ENCODE data around the gene KSR2. TPM values are rescaled to one million over a fixed set of nuclear protein-coding genes. Genes with fewer than 3 reads are reported as not detected.
"Not testable (repeated sequence)": the region's sequence is repeated elsewhere in the genome, so short reads cannot be mapped to it uniquely, and the experiment has no call there.

The KSR2 gene
- total RNA-seq, 1 experiment from 2014 or later, result 1.3 TPM

- no peaks in the 10 kb centered on the region for H3K9me3 ChIP-seq (ENCODE audit: control insufficient read depth, low read depth, low read length)
- H2AK5ac ChIP-seq (ENCODE audit: insufficient read length, low read length), result no peak overlapping the region
- H3K79me2 ChIP-seq (ENCODE audit: insufficient read depth, low read length), result no peaks in the 10 kb centered on the region
- H3K4me1 ChIP-seq (ENCODE audit: insufficient read depth, low read length), result no peaks in the 10 kb centered on the region; the same call in 1 of the 2 replicates
- H3K4me3 Mint-ChIP-seq, result no peak overlapping the region
- H3K79me1 ChIP-seq (ENCODE audit: insufficient read depth, low read depth, low read length, poor library complexity, severe bottlenecking), result no peaks in the 10 kb centered on the region
- no peak overlapping the region for H3K14ac ChIP-seq (ENCODE audit: insufficient read depth, low read length)
- no peak overlapping the region for H2BK15ac ChIP-seq (ENCODE audit: low read depth, low read length)
- H4K5ac ChIP-seq (ENCODE audit: insufficient read length, low read depth, low read length), result no peak overlapping the region
- no peak overlapping the region for H2BK20ac ChIP-seq (ENCODE audit: low read depth, low read length, poor library complexity, severe bottlenecking)
- peaks cover 6 to 8% of the 10 kb centered on the region in 2 experiments; a peak in 2 of 4 replicates for H3K4me1 Mint-ChIP-seq
- H3K4me2 ChIP-seq (ENCODE audit: insufficient read depth, insufficient read length, low read length), result no peak overlapping the region
- H4K20me1 ChIP-seq (ENCODE audit: control insufficient read depth, insufficient read depth, insufficient read length), result no peaks in the 10 kb centered on the region
- H3K27ac Mint-ChIP-seq, result no peak overlapping the region
- H3K9ac ChIP-seq (ENCODE audit: extremely low read depth, insufficient read length, low read length), result no peak overlapping the region
- H2AFZ ChIP-seq (ENCODE audit: low read length), result no peak overlapping the region
- no peak overlapping the region for H3K56ac ChIP-seq (ENCODE audit: insufficient read length, low read depth, low read length)
- no peak overlapping the region for H2BK12ac ChIP-seq (ENCODE audit: insufficient read length, low read depth, low read length)
- no peak overlapping the region for H3K18ac ChIP-seq (ENCODE audit: insufficient read length, low read depth, low read length)
- no peak overlapping the region for H4K91ac ChIP-seq (ENCODE audit: insufficient read length, low read depth, low read length)
- H3K4ac ChIP-seq (ENCODE audit: low read depth, low read length), result no peak overlapping the region
- no peak for DNase-seq
- no peak overlapping the region for H3T11ph ChIP-seq (ENCODE audit: low read length)
- H3K36me3 Mint-ChIP-seq (ENCODE audit: insufficient read depth in 1 of 3, low read depth in 3 of 3), result peaks cover 0 to 1% (median 0%) of the 10 kb centered on the region in 3 experiments; a peak in 2 of 7 replicates
- peaks cover 0 to 2% of the 10 kb centered on the region in 2 experiments; a peak in 2 of 5 replicates for H3K9me3 Mint-ChIP-seq
- no peak overlapping the region for H4K8ac ChIP-seq (replicated peaks; ENCODE audit: insufficient read length, low read depth, low read length)
- H3K27me3 ChIP-seq (ENCODE audit: insufficient read depth, low read length), result no peaks in the 10 kb centered on the region
- H3K27ac ChIP-seq (ENCODE audit: insufficient read length, low read depth, low read length), result no peak overlapping the region
- WGBS (ENCODE audit: extremely low coverage, insufficient read length, low lambda C conversion rate), result no CpG with 5 or more reads among the region's 6 CpGs
- H3K23ac ChIP-seq (ENCODE audit: insufficient read length, low read depth, low read length), result no peak overlapping the region
- no peak overlapping the region for H2BK120ac ChIP-seq (ENCODE audit: low read depth, low read length, poor library complexity, severe bottlenecking)
- no peaks in the 10 kb centered on the region for H3K27me3 Mint-ChIP-seq (ENCODE audit: low read depth)
- no peak for TF ChIP-seq CTCF (conservative IDR thresholded peaks at IDR 0.05)
- H2BK5ac ChIP-seq (ENCODE audit: insufficient read length, low read length), result no peak overlapping the region
- no peaks in the 10 kb centered on the region for H3K23me2 ChIP-seq (ENCODE audit: insufficient read length, low read depth, low read length, poor library complexity, severe bottlenecking)
Observed at GRCh38 chr12:117803001-117803400, 165.8 kb downstream of the KSR2 start.

GRCh38 chr12:117800711-117801110 is 168.1 kb downstream of the KSR2 start:
- not testable (repeated sequence) for H3K9me3 Mint-ChIP-seq; H3K4me1 ChIP-seq (ENCODE audit: insufficient read depth, low read length); H4K5ac ChIP-seq (ENCODE audit: insufficient read length, low read depth, low read length); H4K91ac ChIP-seq (ENCODE audit: insufficient read length, low read depth, low read length); H3K27me3 Mint-ChIP-seq (ENCODE audit: low read depth); H2AFZ ChIP-seq (ENCODE audit: low read length); H3K27ac Mint-ChIP-seq; H3K27me3 ChIP-seq (ENCODE audit: insufficient read depth, low read length); H3T11ph ChIP-seq (ENCODE audit: low read length); H3K27ac ChIP-seq (ENCODE audit: insufficient read length, low read depth, low read length); H4K8ac ChIP-seq (replicated peaks; ENCODE audit: insufficient read length, low read depth, low read length); H3K79me1 ChIP-seq (ENCODE audit: insufficient read depth, low read depth, low read length, poor library complexity, severe bottlenecking); H3K4me3 Mint-ChIP-seq; H2BK20ac ChIP-seq (ENCODE audit: low read depth, low read length, poor library complexity, severe bottlenecking); H3K23me2 ChIP-seq (ENCODE audit: insufficient read length, low read depth, low read length, poor library complexity, severe bottlenecking); H2BK5ac ChIP-seq (ENCODE audit: insufficient read length, low read length); H3K4me2 ChIP-seq (ENCODE audit: insufficient read depth, insufficient read length, low read length); H3K9ac ChIP-seq (ENCODE audit: extremely low read depth, insufficient read length, low read length); H3K23ac ChIP-seq (ENCODE audit: insufficient read length, low read depth, low read length); H2BK120ac ChIP-seq (ENCODE audit: low read depth, low read length, poor library complexity, severe bottlenecking); H3K9me3 ChIP-seq (ENCODE audit: control insufficient read depth, low read depth, low read length); H3K56ac ChIP-seq (ENCODE audit: insufficient read length, low read depth, low read length); H2BK12ac ChIP-seq (ENCODE audit: insufficient read length, low read depth, low read length); H3K14ac ChIP-seq (ENCODE audit: insufficient read depth, low read length); H3K18ac ChIP-seq (ENCODE audit: insufficient read length, low read depth, low read length); DNase-seq; H3K36me3 Mint-ChIP-seq (ENCODE audit: insufficient read depth in 1 of 3, low read depth in 3 of 3); H2AK5ac ChIP-seq (ENCODE audit: insufficient read length, low read length); H3K79me2 ChIP-seq (ENCODE audit: insufficient read depth, low read length); H4K20me1 ChIP-seq (ENCODE audit: control insufficient read depth, insufficient read depth, insufficient read length); H3K4ac ChIP-seq (ENCODE audit: low read depth, low read length); H2BK15ac ChIP-seq (ENCODE audit: low read depth, low read length)
- no CpG with 5 or more reads among the region's 6 CpGs for WGBS (ENCODE audit: extremely low coverage, insufficient read length, low lambda C conversion rate)
- peaks cover 12 to 15% of the 10 kb centered on the region in 2 experiments for H3K4me1 Mint-ChIP-seq

Data from H9 (cell line).